Activated naive CD8-positive, alpha-beta T cell treated with anti-CD3 and anti-CD28 coated beads for 36 hours (primary cell): ENCODE results near the gene OLFM1. TPM values are rescaled to one million over a fixed set of nuclear protein-coding genes. Genes with fewer than 3 reads are reported as not detected.

Source experiments
- DNase-seq: peaks from one replicate; pipeline ENCODE4 v3.0.0; 2021
- H3K27ac Mint-ChIP-seq: one replicate; pipeline ENCODE4 v1.8.0; 2022; ENCODE audit warnings: mild to moderate bottlenecking, moderate library complexity, mixed read lengths
- H3K27me3 Mint-ChIP-seq: one replicate; pipeline ENCODE4 v1.8.0; 2022; ENCODE audit warnings: mild to moderate bottlenecking, mixed read lengths
- H3K36me3 Mint-ChIP-seq: one replicate; pipeline ENCODE4 v1.8.0; 2021; ENCODE audit warnings: mild to moderate bottlenecking, mixed read lengths
- H3K4me1 Mint-ChIP-seq: one replicate; pipeline ENCODE4 v1.8.0; 2021; ENCODE audit warnings: mixed read lengths
- H3K4me3 Mint-ChIP-seq: one replicate; pipeline ENCODE4 v1.8.0; 2022; ENCODE audit warnings: mild to moderate bottlenecking, moderate library complexity, mixed read lengths
- H3K9me3 Mint-ChIP-seq: one replicate; pipeline ENCODE4 v1.8.0; 2022; ENCODE audit warnings: mixed read lengths
- total RNA-seq, 2 experiments: library from RNA; stranded (reverse); gene quantifications; one replicate each; pipeline ENCODE4 v1.2.3, GENCODE V29; 2021

OLFM1 gene
- total RNA-seq, 2 experiments from 2014 or later = not detected

- Mint-ChIP-seq H3K9me3 (no peaks in the 10 kb centered on the region), H3K36me3 (no peaks in the 10 kb centered on the region), H3K4me3 (no peak overlapping the region), H3K27ac (no peak overlapping the region), H3K27me3 (peaks cover 43% of the 10 kb centered on the region), H3K4me1 (peaks cover 2% of the 10 kb centered on the region)
- no peak for DNase-seq
Observed at GRCh38 chr9:135078361-135078821, 9.1 kb upstream of the OLFM1 start.

DNA sequence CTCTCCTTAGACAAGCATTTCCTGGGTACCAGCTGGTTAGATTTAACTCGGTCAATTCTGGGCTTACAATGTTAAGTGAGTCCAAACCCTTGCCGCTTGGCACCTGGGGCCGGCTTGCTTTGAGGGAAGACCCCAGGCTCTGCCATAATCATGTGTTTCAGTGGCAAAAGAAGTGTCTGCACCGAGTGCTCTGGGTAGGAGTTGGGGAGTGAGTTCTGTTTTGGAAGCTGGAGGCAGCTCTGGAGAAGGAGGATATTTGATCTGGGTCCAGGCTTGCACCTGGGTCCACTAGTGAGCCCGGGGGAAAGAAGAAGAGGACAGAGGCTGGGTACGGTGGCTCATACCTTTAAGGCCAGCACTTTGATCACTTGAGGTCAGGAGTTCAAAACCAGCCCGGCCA is 8.4 kb upstream of the OLFM1 start:
- peaks cover 40% of the 10 kb centered on the region for H3K27me3 Mint-ChIP-seq
- no peak for DNase-seq
- H3K27ac Mint-ChIP-seq = no peak overlapping the region
- H3K4me3 Mint-ChIP-seq = no peak overlapping the region
- no peaks in the 10 kb centered on the region for H3K36me3 Mint-ChIP-seq
- H3K9me3 Mint-ChIP-seq = no peaks in the 10 kb centered on the region
- peaks cover 2% of the 10 kb centered on the region for H3K4me1 Mint-ChIP-seq

- H3K27ac Mint-ChIP-seq = no peak overlapping the region
- no peaks in the 10 kb centered on the region for H3K36me3 Mint-ChIP-seq
- no peaks in the 10 kb centered on the region for H3K9me3 Mint-ChIP-seq
Observed at GRCh38 chr9:135079676-135080075, 7.8 kb upstream of the OLFM1 start.

DNA sequence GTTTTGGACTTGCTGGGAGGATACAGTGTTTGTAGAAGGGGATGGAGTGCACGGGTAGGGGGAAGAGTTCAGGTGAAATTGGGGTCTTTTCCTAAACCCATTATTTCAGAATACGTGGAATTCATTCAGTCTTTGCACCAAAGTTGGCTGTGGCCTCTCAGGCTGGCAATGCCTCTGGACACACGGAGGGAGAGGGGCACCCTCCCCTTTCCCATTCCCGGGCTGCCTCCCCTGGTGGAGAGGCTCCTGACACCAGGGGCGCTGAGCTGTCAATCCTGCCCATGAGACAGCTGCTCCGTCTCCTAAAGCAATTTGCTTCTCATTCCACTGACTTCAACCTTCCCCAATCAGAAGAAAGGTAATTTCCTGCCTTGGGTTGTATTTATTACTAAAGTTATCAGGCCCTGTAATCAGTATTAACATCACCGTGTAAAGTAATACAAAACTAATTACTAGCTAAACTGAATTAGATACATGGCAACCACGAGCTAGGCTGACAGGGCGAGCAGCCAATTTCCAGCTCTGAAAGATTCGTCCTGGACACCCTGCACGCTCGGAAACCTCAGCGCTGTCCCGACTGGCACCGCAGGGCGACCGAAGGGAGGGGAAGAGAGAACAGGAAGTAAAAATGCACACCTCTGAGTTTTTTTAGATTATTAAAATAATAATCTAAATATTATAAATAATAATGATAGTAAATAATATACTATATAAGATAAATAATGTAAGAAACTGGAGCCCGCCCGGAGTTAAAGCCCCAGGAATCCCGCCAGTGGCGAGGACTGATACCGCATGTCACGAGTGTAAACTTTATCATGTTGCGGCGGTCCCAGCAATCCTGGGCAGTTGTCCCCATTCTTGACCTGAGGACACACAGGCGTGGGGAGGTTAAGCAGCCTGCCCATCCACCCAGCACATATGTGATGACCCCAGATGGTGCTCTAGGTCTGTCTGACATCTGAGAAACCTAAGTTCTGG is 6.9 kb upstream of the OLFM1 start:
- H3K27me3 Mint-ChIP-seq = peaks cover 44% of the 10 kb centered on the region
- no peak overlapping the region for H3K27ac Mint-ChIP-seq
- H3K36me3 Mint-ChIP-seq = no peaks in the 10 kb centered on the region
- H3K4me1 Mint-ChIP-seq = no peaks in the 10 kb centered on the region
- no peaks in the 10 kb centered on the region for H3K9me3 Mint-ChIP-seq
- no peak for DNase-seq
- H3K4me3 Mint-ChIP-seq = no peak overlapping the region

More at GRCh38 chr9:135079676-135080075, 7.8 kb upstream of the OLFM1 start:
- DNase-seq = no peak
- peaks cover 2% of the 10 kb centered on the region for H3K4me1 Mint-ChIP-seq
- no peak overlapping the region for H3K4me3 Mint-ChIP-seq
- peaks cover 43% of the 10 kb centered on the region for H3K27me3 Mint-ChIP-seq

- Mint-ChIP-seq H3K4me3 (no peak overlapping the region), H3K27ac (no peak overlapping the region), H3K27me3 (peaks cover 47% of the 10 kb centered on the region), H3K36me3 (no peaks in the 10 kb centered on the region), H3K4me1 (peaks cover 2% of the 10 kb centered on the region), H3K9me3 (no peaks in the 10 kb centered on the region)
- no peak for DNase-seq
Observed at GRCh38 chr9:135081264-135081660, 6.2 kb upstream of the OLFM1 start.

GRCh38 chr9:135081731-135082130 is 5.7 kb upstream of the OLFM1 start:
- no peak overlapping the region for H3K27ac Mint-ChIP-seq
- peaks cover 47% of the 10 kb centered on the region for H3K27me3 Mint-ChIP-seq
- no peaks in the 10 kb centered on the region for H3K36me3 Mint-ChIP-seq
- H3K4me3 Mint-ChIP-seq = no peak overlapping the region
- no peaks in the 10 kb centered on the region for H3K9me3 Mint-ChIP-seq
- peaks cover 3% of the 10 kb centered on the region for H3K4me1 Mint-ChIP-seq
- DNase-seq = no peak

DNA sequence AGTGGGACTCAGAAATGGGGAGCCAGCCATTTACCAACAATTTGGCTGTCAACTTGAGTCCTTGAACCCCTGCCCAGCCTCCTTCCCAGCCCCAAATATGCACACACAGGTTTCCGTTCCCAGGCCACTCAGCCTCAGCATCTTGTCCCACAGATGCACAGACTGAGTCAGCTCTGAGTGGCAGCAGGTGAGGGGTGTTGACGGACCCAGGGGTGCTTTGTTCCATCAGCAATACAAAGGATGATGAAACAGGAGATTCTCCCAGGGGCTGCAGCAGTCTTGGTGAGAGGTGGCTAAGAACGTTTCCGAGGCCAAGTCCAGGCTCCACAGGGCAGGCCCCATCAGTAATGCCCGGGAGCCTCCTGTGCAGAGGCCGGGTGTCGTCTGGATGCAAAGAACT is 4.9 kb upstream of the OLFM1 start:
- Mint-ChIP-seq H3K4me1 (peaks cover 3% of the 10 kb centered on the region), H3K9me3 (no peaks in the 10 kb centered on the region), H3K36me3 (no peaks in the 10 kb centered on the region), H3K4me3 (no peak overlapping the region), H3K27me3 (peaks cover 44% of the 10 kb centered on the region), H3K27ac (no peak overlapping the region)
- no peak for DNase-seq

DNA sequence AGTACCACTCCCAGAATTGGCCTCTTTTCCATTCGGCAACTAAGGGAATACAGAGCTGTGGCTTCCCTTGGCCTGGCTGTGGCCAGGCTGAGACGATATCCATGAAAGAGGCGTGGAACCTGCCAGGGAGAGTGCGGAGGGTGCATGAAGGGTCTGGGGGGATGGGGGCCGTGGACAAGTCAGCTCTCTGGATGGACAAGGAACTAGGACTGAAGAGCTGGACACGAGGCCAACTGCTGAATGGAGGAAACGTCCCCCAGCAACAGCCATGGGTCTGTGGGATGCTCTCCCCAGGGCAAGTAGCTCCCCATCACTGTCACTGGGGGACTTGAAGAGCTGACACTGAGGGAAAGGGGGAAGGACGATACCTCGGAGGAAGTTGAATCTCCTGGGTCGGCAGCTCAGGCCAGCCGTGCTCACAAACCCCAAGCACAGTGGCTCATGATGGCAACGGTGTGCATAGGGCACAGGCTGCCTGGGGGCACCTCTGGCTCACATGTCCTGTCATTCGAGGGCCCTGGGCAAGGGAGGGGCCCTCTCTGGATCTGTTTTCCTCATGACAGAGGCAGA is 4.1 kb upstream of the OLFM1 start:
- DNase-seq = no peak
- Mint-ChIP-seq H3K4me1 (peaks cover 3% of the 10 kb centered on the region), H3K9me3 (no peaks in the 10 kb centered on the region), H3K27ac (no peak overlapping the region), H3K36me3 (no peaks in the 10 kb centered on the region), H3K27me3 (peaks cover 39% of the 10 kb centered on the region), H3K4me3 (no peak overlapping the region)

- DNase-seq = no peak
- Mint-ChIP-seq H3K36me3 (no peaks in the 10 kb centered on the region), H3K27me3 (peaks cover 42% of the 10 kb centered on the region), H3K27ac (no peak overlapping the region), H3K4me1 (peaks cover 3% of the 10 kb centered on the region), H3K4me3 (no peak overlapping the region), H3K9me3 (no peaks in the 10 kb centered on the region)
Observed at GRCh38 chr9:135083831-135084230, 3.6 kb upstream of the OLFM1 start.

DNA sequence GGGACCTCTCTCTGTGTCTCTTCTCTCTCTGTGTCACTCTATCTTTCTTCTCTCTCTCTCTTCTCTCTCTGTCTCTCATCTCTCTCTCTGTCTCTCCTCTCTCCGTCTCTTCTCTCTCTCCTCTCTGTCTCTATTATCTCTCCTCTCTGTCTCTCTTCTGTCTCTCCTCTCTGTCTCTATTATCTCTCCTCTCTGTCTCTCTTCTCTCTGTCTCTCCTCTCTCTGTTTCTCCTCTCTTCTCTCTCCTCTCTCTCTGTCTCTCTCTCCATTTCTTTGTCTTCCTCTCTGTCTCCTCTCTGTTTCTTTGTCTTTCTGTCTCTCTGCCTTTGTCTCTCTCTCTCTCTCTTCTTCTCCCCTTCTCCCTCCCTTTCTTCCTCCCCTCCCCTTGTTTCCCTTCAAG is 3.2 kb upstream of the OLFM1 start:
- no peaks in the 10 kb centered on the region for H3K9me3 Mint-ChIP-seq
- DNase-seq = no peak
- no peak overlapping the region for H3K4me3 Mint-ChIP-seq
- peaks cover 42% of the 10 kb centered on the region for H3K27me3 Mint-ChIP-seq
- no peak overlapping the region for H3K27ac Mint-ChIP-seq
- peaks cover 3% of the 10 kb centered on the region for H3K4me1 Mint-ChIP-seq
- no peaks in the 10 kb centered on the region for H3K36me3 Mint-ChIP-seq

- no peaks in the 10 kb centered on the region for H3K36me3 Mint-ChIP-seq
- DNase-seq = no peak
- H3K27me3 Mint-ChIP-seq = peaks cover 49% of the 10 kb centered on the region
- H3K27ac Mint-ChIP-seq = no peak overlapping the region
- H3K9me3 Mint-ChIP-seq = no peaks in the 10 kb centered on the region
- H3K4me1 Mint-ChIP-seq = peaks cover 3% of the 10 kb centered on the region
- H3K4me3 Mint-ChIP-seq = no peak overlapping the region
Observed at GRCh38 chr9:135084881-135085760, 2.3 kb upstream of the OLFM1 start.

DNA sequence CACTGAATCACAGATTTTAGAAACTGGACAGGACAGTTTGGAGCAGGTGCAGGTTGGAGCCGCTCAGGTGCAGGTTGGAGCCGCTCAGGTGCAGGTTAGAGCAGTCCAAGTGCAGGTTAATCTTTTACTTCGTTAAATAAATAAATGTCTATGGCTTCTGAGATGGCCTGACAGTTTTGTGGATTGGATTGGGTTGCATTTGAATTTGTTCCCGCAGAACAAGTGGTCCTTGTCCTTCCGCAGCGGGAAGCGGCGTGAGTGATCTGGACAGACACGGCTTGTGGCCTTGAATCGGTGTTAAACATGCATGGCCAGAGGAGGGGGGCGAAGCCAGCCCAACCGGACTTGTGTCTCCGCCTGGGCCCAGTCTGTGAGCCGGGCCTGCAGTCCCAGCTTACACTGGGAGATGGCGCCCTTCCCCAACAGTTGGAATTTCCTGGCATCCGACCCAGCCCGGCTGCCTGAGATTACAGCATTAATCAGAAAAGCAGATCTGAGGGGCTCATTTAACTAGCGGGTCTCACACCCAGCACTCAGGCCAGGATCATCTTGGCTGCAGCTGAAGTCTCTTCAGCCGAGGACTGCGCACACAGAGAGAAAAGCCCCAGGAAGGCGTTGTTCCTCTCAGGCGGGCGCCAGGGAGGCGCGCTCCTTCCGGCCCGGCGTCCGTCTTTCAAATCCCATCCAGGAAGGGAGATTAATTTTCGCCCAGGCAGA is 1.5 kb upstream of the OLFM1 start:
- no peak overlapping the region for H3K27ac Mint-ChIP-seq
- no peaks in the 10 kb centered on the region for H3K9me3 Mint-ChIP-seq
- peaks cover 3% of the 10 kb centered on the region for H3K4me1 Mint-ChIP-seq
- no peaks in the 10 kb centered on the region for H3K36me3 Mint-ChIP-seq
- peak; percentile 55 for DNase-seq
- peaks cover 55% of the 10 kb centered on the region for H3K27me3 Mint-ChIP-seq
- no peak overlapping the region for H3K4me3 Mint-ChIP-seq

GRCh38 chr9:135086597-135087488 is 625 bp upstream of the OLFM1 start:
- Mint-ChIP-seq H3K4me3 (no peak overlapping the region), H3K36me3 (no peaks in the 10 kb centered on the region), H3K9me3 (no peaks in the 10 kb centered on the region), H3K27ac (no peak overlapping the region), H3K27me3 (peaks cover 55% of the 10 kb centered on the region), H3K4me1 (peaks cover 3% of the 10 kb centered on the region)
- no peak for DNase-seq
